B cell (primary cell): ENCODE data around the gene B9D2. TPM values are rescaled to one million over a fixed set of nuclear protein-coding genes. Genes with fewer than 3 reads are reported as not detected.

Experiments used
- ATAC-seq: fragments of 200-7000 bp; cut with Tn5 transposase; one replicate; pipeline ENCODE4 v1.10.0; 2021; ENCODE audit warnings: low read depth, mild to moderate bottlenecking, moderate number of reproducible peaks, moderate library complexity
- CTCF ChIA-PET: fragments of 350-600 bp; sonication (Branson Sonifier 250); formaldehyde crosslinking; loops from one replicate; lab custom pipeline; 2021; ENCODE audit warnings: antibody characterized with exemption, inconsistent platforms; lab: Charles Lee
- POLR2A ChIA-PET: fragments of 350-600 bp; sonication (Branson Sonifier 250); formaldehyde crosslinking; loops from one replicate; lab custom pipeline; 2021; ENCODE audit warnings: antibody characterized with exemption; lab: Charles Lee
- DNase-seq: peaks from one replicate; pipeline ENCODE4 v3.0.0; 2013
- H2AFZ ChIP-seq: 2 replicates; pipeline ENCODE4 v1.6.1; 2012; ENCODE audit warnings: mild to moderate bottlenecking, low read depth, low read length; ENCODE audit not compliant: insufficient read depth, poor library complexity, severe bottlenecking
- H3K27ac ChIP-seq, 2 donors: 1 replicate in 1 of 2; 2 replicates in 1 of 2; pipeline ENCODE4 v1.5.1; 2012 to 2013; ENCODE audit warnings: low read length in 2 of 2, mild to moderate bottlenecking in 2 of 2, moderate library complexity in 1 of 2
- H3K27me3 ChIP-seq, 4 experiments: fragments of 200-600 bp in 1 of 4; sonication (generic) in 1 of 4; replicated peaks in 1 of 4; 1 replicate in 2 of 4; 2 replicates in 2 of 4; pipeline versions ENCODE4 v1.6.1 to v1.7.0; 2013 to 2016; ENCODE audit warnings: low read length in 3 of 4, mild to moderate bottlenecking in 2 of 4, mixed read lengths in 1 of 4, moderate library complexity in 1 of 4; ENCODE audit not compliant: insufficient read depth in 4 of 4, control insufficient read depth in 3 of 4; ENCODE audit errors: control extremely low read depth in 1 of 4
- H3K36me3 ChIP-seq, 2 experiments: replicated peaks in 1 of 2; 1 replicate in 1 of 2; 2 replicates in 1 of 2; pipeline versions ENCODE4 v1.6.1 to v1.7.1; 2013; ENCODE audit warnings: low read length in 1 of 2; ENCODE audit not compliant: insufficient read depth in 2 of 2, control insufficient read depth in 1 of 2; ENCODE audit errors: control extremely low read depth in 1 of 2, extremely low read depth in 1 of 2
- H3K4me1 ChIP-seq, 2 donors: fragments of 200-600 bp in 1 of 2; sonication (generic) in 1 of 2; 1 replicate in 1 of 2; 2 replicates in 1 of 2; pipeline versions ENCODE4 v1.5.1 to v1.6.1; 2013 to 2017; ENCODE audit warnings: low read length in 2 of 2; ENCODE audit not compliant: control insufficient read depth in 2 of 2, insufficient read depth in 2 of 2
- H3K4me2 ChIP-seq: replicated peaks from 2 replicates; pipeline ENCODE3; 2012; ENCODE audit warnings: mild to moderate bottlenecking, low read depth, low read length; ENCODE audit not compliant: poor library complexity, severe bottlenecking
- H3K4me3 ChIP-seq, 5 experiments: fragments of 200-600 bp in 1 of 5; sonication (generic) in 1 of 5; 1 replicate in 3 of 5; 2 replicates in 2 of 5; pipeline versions ENCODE4 v1.5.1 to v1.7.0; 2011 to 2016; ENCODE audit warnings: low read length in 4 of 5, mild to moderate bottlenecking in 4 of 5, low read depth in 2 of 5, control low read depth in 1 of 5, moderate library complexity in 1 of 5; ENCODE audit not compliant: insufficient read depth in 1 of 5; ENCODE audit errors: control extremely low read depth in 1 of 5, extremely low read depth in 1 of 5
- H3K79me2 ChIP-seq: fragments of 200-600 bp; sonication (generic); one replicate; pipeline ENCODE4 v1.6.0; 2016; ENCODE audit warnings: low read length; ENCODE audit not compliant: control insufficient read depth, insufficient read depth
- H3K9ac ChIP-seq: fragments of 200-600 bp; sonication (generic); 2 replicates; pipeline ENCODE4 v1.6.1; 2017; ENCODE audit warnings: mild to moderate bottlenecking, low read length, moderate library complexity
- H3K9me3 ChIP-seq, 3 donors: one replicate each; pipeline versions ENCODE4 v1.6.1 to v1.7.1; 2013; ENCODE audit warnings: low read length in 2 of 3; ENCODE audit not compliant: control insufficient read depth in 2 of 3, insufficient read depth in 1 of 3; ENCODE audit errors: control extremely low read depth in 1 of 3
- H4K20me1 ChIP-seq: 2 replicates; pipeline ENCODE4 v1.6.0; 2012; ENCODE audit warnings: mild to moderate bottlenecking, low read length; ENCODE audit not compliant: insufficient read depth, control insufficient read depth, poor library complexity, severe bottlenecking
- H3K27ac Mint-ChIP-seq: one replicate; pipeline ENCODE4 v1.8.0; 2021; ENCODE audit warnings: mixed read lengths
- H3K27me3 Mint-ChIP-seq: one replicate; pipeline ENCODE4 v1.8.0; 2021; ENCODE audit warnings: mixed read lengths
- H3K4me1 Mint-ChIP-seq: one replicate; pipeline ENCODE4 v1.8.0; 2021; ENCODE audit warnings: mixed read lengths
- H3K4me3 Mint-ChIP-seq: one replicate; pipeline ENCODE4 v1.8.0; 2021; ENCODE audit warnings: mixed read lengths
- H3K9me3 Mint-ChIP-seq: one replicate; pipeline ENCODE4 v1.8.0; 2022; ENCODE audit warnings: mixed read lengths; ENCODE audit not compliant: insufficient read depth
- EZH2 ChIP-seq: IDR thresholded peaks from 2 replicates; pipeline ENCODE4 v1.6.1; 2012; ENCODE audit warnings: borderline replicate concordance, low read depth, mild to moderate bottlenecking, moderate library complexity, low read length; ENCODE audit not compliant: insufficient read depth, poor library complexity, severe bottlenecking
- WGBS: methylation state at CpG from one replicate; pipeline ENCODE4 v1.1.5; 2013; ENCODE audit warnings: missing lambda C conversion rate; ENCODE audit not compliant: insufficient coverage; 5-methylcytosine and 5-hydroxymethylcytosine counted together
- intact Hi-C: fragments of 100-400 bp; cut with micrococcal nuclease; formaldehyde crosslinking; loops from one replicate; pipeline ENCODE4 v1.10.0; 2022
- polyA plus RNA-seq: library from polyadenylated mRNA; depleted of rRNA; stranded (reverse); fragments of >200 nt; gene quantifications from 2 replicates; pipeline ENCODE4 v1.2.3, GENCODE V29; 2012
- total RNA-seq, 2 donors: library from RNA; stranded (reverse); fragments of 120-200 nt in 1 of 2; gene quantifications; 1 replicate in 1 of 2; 2 replicates in 1 of 2; pipeline versions ENCODE4 v1.2.3 to v1.2.4, GENCODE V29; 2013 to 2022
- TF ChIP-seq, protein P1 (sequence below): fragments of 200-600 bp; IDR thresholded peaks from one replicate; pipeline ENCODE4 v1.8.0; 2022; ENCODE audit warnings: antibody characterized with exemption, mild to moderate bottlenecking

B9D2 gene
- total and polyA plus RNA-seq, 2 donors (not counting 1 experiment from before 2014, with no cell fraction given) = 9.9 to 17.5 TPM

DNA sequence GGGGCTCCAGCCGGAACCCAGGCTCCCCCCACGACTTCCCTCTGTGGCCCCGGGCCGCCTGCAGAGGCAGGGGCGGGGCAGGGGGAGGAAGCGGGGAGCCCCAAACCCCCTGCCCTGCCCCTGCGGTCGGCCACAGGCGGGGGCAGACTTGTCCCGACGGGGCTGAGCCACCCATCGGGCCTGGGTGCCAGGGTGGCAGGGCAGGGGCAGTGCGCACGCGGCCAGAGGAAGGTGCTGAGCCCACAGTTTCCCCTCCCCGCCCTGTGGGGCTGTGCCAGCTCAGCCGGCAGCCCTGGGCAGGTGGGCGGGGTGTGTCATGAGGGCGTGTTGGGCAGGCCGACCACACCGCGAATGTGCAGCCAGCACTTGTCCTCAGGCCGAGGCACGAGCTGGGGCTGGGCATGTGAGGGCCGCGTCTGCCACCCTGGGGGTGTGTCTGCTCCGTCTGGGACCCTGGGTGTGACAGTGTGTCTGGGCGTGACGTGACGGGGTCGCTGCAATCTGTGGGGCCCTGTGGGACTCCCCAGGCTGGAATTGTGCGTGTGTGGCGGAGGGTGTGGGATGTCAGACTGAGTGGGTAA, 36.3 kb downstream of the B9D2 start:
- Histone ChIP-seq H3K4me2 (peak overlapping the region; percentile 92), H3K9me3 (no peaks in the 10 kb centered on the region), H3K79me2 (peaks cover 11% of the 10 kb centered on the region), H4K20me1 (peaks cover 17% of the 10 kb centered on the region), H2AFZ (peak overlapping the region; percentile 1), H3K4me1 (peaks cover 59 to 80% of the 10 kb centered on the region in 2 donors), H3K27me3 (no peaks in the 10 kb centered on the region), H3K27ac (peak overlapping the region; percentile 76 to 97), H3K4me3 (peak overlapping the region; percentile 8 to 72 (median 39)), H3K36me3 (peaks cover 0 to 47% of the 10 kb centered on the region in 2 experiments), H3K9ac (peak overlapping the region; percentile 58)
- H3K27ac Mint-ChIP-seq = peak overlapping the region; percentile 98
- ChIA-PET CTCF (interaction anchor here (0.8 to 9.7 kb wide), 12 partner anchors 14 to 243 kb away, joined by 3 to 130 read pairs (median 4); partner anchors contain the start of genes B9D2, CCDC97, HNRNPUL1 and TGFB1), POLR2A (interaction anchor here (0.6 to 5.3 kb wide), 9 partner anchors 8 to 64 kb away, joined by 3 to 69 read pairs (median 11); partner anchors contain the start of genes B9D2, CCDC97, HNRNPUL1 and TGFB1)
- peak; percentile 90 for DNase-seq
- H3K4me3 Mint-ChIP-seq = peak overlapping the region; percentile 88
- TF ChIP-seq EZH2 = no peak
- TF ChIP-seq, protein P1, sequence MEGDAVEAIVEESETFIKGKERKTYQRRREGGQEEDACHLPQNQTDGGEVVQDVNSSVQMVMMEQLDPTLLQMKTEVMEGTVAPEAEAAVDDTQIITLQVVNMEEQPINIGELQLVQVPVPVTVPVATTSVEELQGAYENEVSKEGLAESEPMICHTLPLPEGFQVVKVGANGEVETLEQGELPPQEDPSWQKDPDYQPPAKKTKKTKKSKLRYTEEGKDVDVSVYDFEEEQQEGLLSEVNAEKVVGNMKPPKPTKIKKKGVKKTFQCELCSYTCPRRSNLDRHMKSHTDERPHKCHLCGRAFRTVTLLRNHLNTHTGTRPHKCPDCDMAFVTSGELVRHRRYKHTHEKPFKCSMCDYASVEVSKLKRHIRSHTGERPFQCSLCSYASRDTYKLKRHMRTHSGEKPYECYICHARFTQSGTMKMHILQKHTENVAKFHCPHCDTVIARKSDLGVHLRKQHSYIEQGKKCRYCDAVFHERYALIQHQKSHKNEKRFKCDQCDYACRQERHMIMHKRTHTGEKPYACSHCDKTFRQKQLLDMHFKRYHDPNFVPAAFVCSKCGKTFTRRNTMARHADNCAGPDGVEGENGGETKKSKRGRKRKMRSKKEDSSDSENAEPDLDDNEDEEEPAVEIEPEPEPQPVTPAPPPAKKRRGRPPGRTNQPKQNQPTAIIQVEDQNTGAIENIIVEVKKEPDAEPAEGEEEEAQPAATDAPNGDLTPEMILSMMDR = no peak
- H3K4me1 Mint-ChIP-seq = peaks cover 72% of the 10 kb centered on the region
- no peaks in the 10 kb centered on the region for H3K27me3 Mint-ChIP-seq
- WGBS = 1% methylated on average over 33 of the region's 33 CpGs
- peak; percentile 78 for ATAC-seq
- H3K9me3 Mint-ChIP-seq = no peaks in the 10 kb centered on the region
- intact Hi-C loops = loop anchor here (1.0 to 10.0 kb wide), 4 partner anchors 24 to 237 kb away; partner anchors contain the start of genes BCKDHA and EXOSC5
